ENCODE measurements around the gene RYR3.

- TF ChIP-seq POLR2A (IDR thresholded peaks at IDR 0.05; ENCODE audit: low read length) (no peak), GATA1 (IDR thresholded peaks at IDR 0.05; ENCODE audit: low read depth, low read length) (no peak)
Observed at GRCh38 chr15:33476908-33477307, 166.1 kb downstream of the RYR3 start.
